IMR-90 (cell line): ENCODE results near the gene LAMA2. TPM values are rescaled to one million over a fixed set of nuclear protein-coding genes. Genes with fewer than 3 reads are reported as not detected.

Experiments
- ATAC-seq: fragments of 200-7000 bp; cut with Tn5 transposase; 2 replicates; pipeline ENCODE4 v1.9.1; 2020; ENCODE audit warnings: low read depth, mild to moderate bottlenecking, moderate library complexity
- BruUV-seq: library from RNA; stranded (reverse); fragments of 400-500 nt; replicated peaks from 2 replicates; lab custom pipeline; 2021; lab: Mats Ljungman, UMichigan
- CTCF ChIA-PET: fragments of 300-600 bp; formaldehyde crosslinking; extraction: SDS; loops from one replicate; lab custom pipeline; 2021; ENCODE audit warnings: antibody characterized with exemption; lab: Yijun Ruan, JAX
- POLR2A ChIA-PET: fragments of 300-600 bp; sonication (Branson Sonifier 250); formaldehyde crosslinking; loops from one replicate; lab custom pipeline; 2022; ENCODE audit warnings: antibody characterized with exemption; ENCODE audit not compliant: unreplicated experiment; lab: Charles Lee
- DNase-seq: peaks from one replicate; pipeline ENCODE4 v3.0.0; 2013
- H2AFZ ChIP-seq: replicated peaks from 2 replicates; pipeline ENCODE3; 2013; ENCODE audit warnings: low read length, mild to moderate bottlenecking; ENCODE audit not compliant: poor library complexity
- H2AK5ac ChIP-seq: 2 replicates; pipeline ENCODE4 v1.6.1; 2013; ENCODE audit warnings: low read depth, low read length, inconsistent platforms
- H2AK9ac ChIP-seq: replicated peaks from 2 replicates; pipeline ENCODE3; 2013; ENCODE audit warnings: mild to moderate bottlenecking, low read depth, low read length, moderate library complexity; ENCODE audit not compliant: poor library complexity
- H2BK120ac ChIP-seq: 2 replicates; pipeline ENCODE4 v1.6.1; 2013; ENCODE audit warnings: low read depth, low read length, inconsistent platforms
- H2BK15ac ChIP-seq: 3 replicates; pipeline ENCODE4 v1.6.1; 2013; ENCODE audit warnings: low read depth, low read length, inconsistent platforms
- H2BK20ac ChIP-seq: 2 replicates; pipeline ENCODE4 v1.6.1; 2013; ENCODE audit warnings: low read depth, mild to moderate bottlenecking, inconsistent platforms, low read length, moderate library complexity
- H2BK5ac ChIP-seq: 2 replicates; pipeline ENCODE4 v1.6.1; 2013; ENCODE audit warnings: mild to moderate bottlenecking, low read depth, low read length, inconsistent platforms; ENCODE audit not compliant: poor library complexity, severe bottlenecking
- H3K14ac ChIP-seq: replicated peaks from 2 replicates; pipeline ENCODE4 v1.6.1; 2013; ENCODE audit warnings: low read depth, low read length, inconsistent platforms
- H3K18ac ChIP-seq: 2 replicates; pipeline ENCODE4 v1.6.1; 2013; ENCODE audit warnings: low read depth, low read length, control low read depth
- H3K23ac ChIP-seq: 2 replicates; pipeline ENCODE4 v1.6.1; 2013; ENCODE audit warnings: low read depth, low read length, inconsistent platforms
- H3K27ac ChIP-seq: 2 replicates; pipeline ENCODE4 v1.5.1; 2013; ENCODE audit warnings: mild to moderate bottlenecking, control low read depth, low read length; ENCODE audit not compliant: insufficient read depth
- H3K27me3 ChIP-seq: 2 replicates; pipeline ENCODE4 v1.6.1; 2013; ENCODE audit warnings: low read length; ENCODE audit not compliant: control insufficient read depth, insufficient read depth
- H3K36me3 ChIP-seq: 2 replicates; pipeline ENCODE4 v1.6.1; 2013; ENCODE audit warnings: low read length, mixed read lengths; ENCODE audit not compliant: control insufficient read depth, insufficient read depth
- H3K4ac ChIP-seq: 2 replicates; pipeline ENCODE4 v1.6.1; 2013; ENCODE audit warnings: low read depth, low read length, inconsistent platforms
- H3K4me1 ChIP-seq: 2 replicates; pipeline ENCODE4 v1.6.1; 2013; ENCODE audit warnings: low read length, mixed read lengths; ENCODE audit not compliant: control insufficient read depth, insufficient read depth
- H3K4me2 ChIP-seq: 2 replicates; pipeline ENCODE4 v1.6.1; 2013; ENCODE audit warnings: low read depth, mild to moderate bottlenecking, control low read depth, low read length, moderate library complexity
- H3K4me3 ChIP-seq: 2 replicates; pipeline ENCODE4 v1.5.1; 2013; ENCODE audit warnings: low read depth, mild to moderate bottlenecking, control low read depth, low read length, moderate library complexity; ENCODE audit not compliant: insufficient read depth
- H3K56ac ChIP-seq: 2 replicates; pipeline ENCODE4 v1.6.1; 2013; ENCODE audit warnings: low read length, inconsistent platforms; ENCODE audit not compliant: insufficient read depth; ENCODE audit errors: extremely low read depth
- H3K79me1 ChIP-seq, 2 experiments: 2 replicates each; pipeline ENCODE4 v1.6.1; 2013; ENCODE audit warnings: low read length in 2 of 2, inconsistent platforms in 1 of 2, low read depth in 1 of 2
- H3K9ac ChIP-seq: 2 replicates; pipeline ENCODE4 v1.6.1; 2013; ENCODE audit warnings: low read depth, low read length, control low read depth
- H3K9me1 ChIP-seq: 2 replicates; pipeline ENCODE4 v1.6.1; 2013; ENCODE audit warnings: low read length, inconsistent platforms; ENCODE audit not compliant: insufficient read depth
- H3K9me3 ChIP-seq: 2 replicates; pipeline ENCODE4 v1.6.1; 2013; ENCODE audit warnings: low read length; ENCODE audit not compliant: control insufficient read depth, insufficient read depth
- H4K20me1 ChIP-seq: 2 replicates; pipeline ENCODE4 v1.6.1; 2013; ENCODE audit warnings: low read length, inconsistent platforms; ENCODE audit not compliant: insufficient read depth
- H4K5ac ChIP-seq: 2 replicates; pipeline ENCODE4 v1.6.1; 2013; ENCODE audit warnings: mild to moderate bottlenecking, low read depth, low read length, control low read depth
- H4K8ac ChIP-seq, 2 experiments: 2 replicates each; pipeline ENCODE4 v1.6.1; 2013; ENCODE audit warnings: low read depth in 2 of 2, low read length in 2 of 2, control low read depth in 1 of 2, inconsistent platforms in 1 of 2
- H4K91ac ChIP-seq: 2 replicates; pipeline ENCODE4 v1.6.1; 2013; ENCODE audit warnings: low read depth, low read length, inconsistent platforms; ENCODE audit not compliant: insufficient read depth
- CHD1 ChIP-seq: IDR thresholded peaks from 2 replicates; pipeline ENCODE4 v1.6.1; 2012; ENCODE audit warnings: low read depth, low read length, improper control_type of control experiment
- WGBS, 2 experiments: methylation state at CpG; one replicate each; pipeline versions ENCODE4 v1.1.5 to v1.1.7; 2013; ENCODE audit warnings: missing lambda C conversion rate in 2 of 2; ENCODE audit not compliant: insufficient read length in 1 of 2; ENCODE audit errors: extremely low coverage in 2 of 2; 5-methylcytosine and 5-hydroxymethylcytosine counted together
- dilution Hi-C: fragments of 300-500 bp; cut with HindIII; formaldehyde crosslinking; loops from one replicate; pipeline ENCODE4 v1.14.3; 2018; ENCODE audit warnings: low sequenced_read_pairs; ENCODE audit not compliant: unreplicated experiment
- in situ Hi-C: fragments of 300-500 bp; cut with MboI; formaldehyde crosslinking; loops from 3 replicates; pipeline ENCODE4 v1.14.3; 2019; ENCODE audit warnings: low sequenced_read_pairs, inconsistent platforms, mixed read lengths
- intact Hi-C: fragments of 100-400 bp; cut with micrococcal nuclease; formaldehyde crosslinking; loops from 2 replicates; pipeline ENCODE4 v1.10.0; 2022
- polyA plus RNA-seq, 3 experiments: library from polyadenylated mRNA; depleted of rRNA; stranded (reverse); fragments of >200 nt; gene quantifications; 2 replicates each; pipeline ENCODE4 v1.2.3, GENCODE V29; 2012; ENCODE audit warnings: low replicate concordance in 1 of 3
- total RNA-seq: library from RNA; depleted of rRNA; stranded (reverse); fragments of >200 nt; gene quantifications from 2 replicates; pipeline ENCODE4 v1.2.3, GENCODE V29; 2012

The LAMA2 gene
- total and polyA plus RNA-seq, 2 of the 4 experiments (the other 2 are of a cell fraction), result 9.9 to 13.3 TPM

DNA sequence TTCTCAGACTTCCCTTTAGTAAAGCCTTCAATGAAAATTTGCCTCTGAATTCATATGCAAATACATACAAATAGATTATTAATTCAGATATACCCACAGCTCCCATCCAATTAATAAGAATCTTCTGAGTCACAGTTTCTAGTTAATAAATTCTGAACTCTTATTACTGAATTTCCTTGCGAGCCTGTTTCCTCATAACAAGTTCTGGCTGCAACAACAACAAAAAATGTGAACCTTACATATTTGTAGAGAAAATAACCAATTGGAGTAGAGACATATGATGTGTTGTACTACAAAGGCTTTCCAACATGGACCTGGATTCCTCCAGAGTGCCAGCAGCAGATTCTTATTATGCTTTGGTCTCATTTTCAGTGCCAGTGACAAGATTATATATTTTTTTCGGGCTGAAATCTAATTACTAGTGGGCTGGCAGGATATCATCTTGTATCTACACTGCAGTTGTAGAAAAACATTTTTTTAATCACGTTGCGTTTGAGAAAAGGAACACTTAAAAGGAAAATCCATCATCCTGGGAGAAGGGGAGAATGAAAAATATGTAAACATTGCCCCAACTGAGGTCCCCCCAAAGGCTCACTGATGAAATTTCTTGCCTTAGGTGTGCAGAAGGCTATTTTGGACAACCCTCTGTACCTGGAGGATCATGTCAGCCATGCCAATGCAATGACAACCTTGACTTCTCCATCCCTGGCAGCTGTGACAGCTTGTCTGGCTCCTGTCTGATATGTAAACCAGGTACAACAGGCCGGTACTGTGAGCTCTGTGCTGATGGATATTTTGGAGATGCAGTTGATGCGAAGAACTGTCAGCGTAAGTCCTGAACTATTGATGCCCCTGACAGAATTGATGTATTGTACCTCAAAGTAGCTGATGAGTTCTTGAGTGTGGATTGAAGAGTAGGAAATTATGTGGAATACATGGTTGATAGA, 404.6 kb downstream of the LAMA2 start:
- intact Hi-C loops (no loop called here), dilution Hi-C loops (no loop called here), in situ Hi-C loops (no loop called here)
- H2AFZ ChIP-seq, result no peak overlapping the region
- H2BK5ac ChIP-seq, result no peak overlapping the region
- no TSS peak for BruUV-seq
- H3K14ac ChIP-seq, result no peak overlapping the region
- ChIA-PET POLR2A (no interaction called here), CTCF (no interaction called here)
- no peak overlapping the region for H3K27ac ChIP-seq
- no peak overlapping the region for H3K56ac ChIP-seq
- H3K4me2 ChIP-seq, result no peak overlapping the region
- no peak overlapping the region for H3K4me3 ChIP-seq
- no peaks in the 10 kb centered on the region for H4K20me1 ChIP-seq
- H3K9me1 ChIP-seq, result no peaks in the 10 kb centered on the region; the same call in 1 of the 2 replicates
- H3K9me3 ChIP-seq, result no peaks in the 10 kb centered on the region
- ATAC-seq (no peak), DNase-seq (no peak)
- no peak overlapping the region for H2AK5ac ChIP-seq
- H2BK20ac ChIP-seq, result no peak overlapping the region
- 80% methylated on average over 1 of the region's 7 CpGs; no CpG with 5 or more reads in 1 of the 2 experiments for WGBS, 2 experiments
- H2BK15ac ChIP-seq, result no peak overlapping the region
- H4K8ac ChIP-seq, result no peak overlapping the region
- no peak overlapping the region for H2BK120ac ChIP-seq
- peak overlapping the region; percentile 45 for H2AK9ac ChIP-seq
- no peaks in the 10 kb centered on the region for H3K36me3 ChIP-seq
- H4K91ac ChIP-seq, result no peak overlapping the region
- no peak for TF ChIP-seq CHD1
- no peak overlapping the region for H4K5ac ChIP-seq
- 0 out of 2 replicates have a peak overlapping the region, but pooled peaks have one; percentile 7 for H3K23ac ChIP-seq
- no peaks in the 10 kb centered on the region for H3K79me1 ChIP-seq
- no peak overlapping the region for H3K9ac ChIP-seq
- no peaks in the 10 kb centered on the region for H3K4me1 ChIP-seq
- no peak overlapping the region for H3K18ac ChIP-seq
- H3K27me3 ChIP-seq, result no peaks in the 10 kb centered on the region
- H3K4ac ChIP-seq, result no peak overlapping the region
